Cerebellar cortex (tissue), 1 donor: ENCODE measurements around the gene PRIMPOL.
A peak's percentile ranks its signal among the peaks of the same experiment; 100 is the strongest.

Experiments used
- DNase-seq: peaks from one replicate; pipeline ENCODE4 v3.0.0-alpha.2; 2015; ENCODE audit warnings: low spot score

PRIMPOL gene

GRCh38 chr4:184668511-184669114, 19.1 kb downstream of the PRIMPOL start:
- DNase-seq, result peak; percentile 3

GRCh38 chr4:184669251-184669650, 19.7 kb downstream of the PRIMPOL start:
- peak; percentile 61 for DNase-seq

GRCh38 chr4:184671101-184671500, 21.6 kb downstream of the PRIMPOL start:
- no peak for DNase-seq

- no peak for DNase-seq
These were observed 23.2 kb downstream of the PRIMPOL start for GRCh38 chr4:184672741-184673140.

GRCh38 chr4:184674011-184674410, 24.5 kb downstream of the PRIMPOL start:
- no peak for DNase-seq

GRCh38 chr4:184675018-184675417, 25.5 kb downstream of the PRIMPOL start:
- no peak for DNase-seq

- no peak for DNase-seq
These were observed 26.4 kb downstream of the PRIMPOL start for GRCh38 chr4:184675821-184676492.

GRCh38 chr4:184680698-184681097, 31.2 kb downstream of the PRIMPOL start:
- no peak for DNase-seq

- DNase-seq, result no peak
These were observed 32.4 kb downstream of the PRIMPOL start for GRCh38 chr4:184681916-184682315.

GRCh38 chr4:184684491-184685189, 35.1 kb downstream of the PRIMPOL start:
- no peak for DNase-seq

GRCh38 chr4:184688005-184688404, 38.5 kb downstream of the PRIMPOL start:
- no peak for DNase-seq

GRCh38 chr4:184688447-184688846, 38.9 kb downstream of the PRIMPOL start:
- DNase-seq, result no peak

- no peak for DNase-seq
These were observed 40.1 kb downstream of the PRIMPOL start for GRCh38 chr4:184689681-184690080.

GRCh38 chr4:184693056-184693455, 43.5 kb downstream of the PRIMPOL start:
- DNase-seq, result no peak

GRCh38 chr4:184694412-184694956, 44.9 kb downstream of the PRIMPOL start:
- no peak for DNase-seq

- no peak for DNase-seq
These were observed 45.8 kb downstream of the PRIMPOL start for GRCh38 chr4:184695178-184695896.

- DNase-seq, result no peak
These were observed 48.4 kb downstream of the PRIMPOL start for GRCh38 chr4:184697956-184698355.

- no peak for DNase-seq
These were observed 50.4 kb downstream of the PRIMPOL start for GRCh38 chr4:184699941-184700340.

GRCh38 chr4:184702114-184702513, 52.6 kb downstream of the PRIMPOL start:
- DNase-seq, result no peak

- DNase-seq, result no peak
These were observed 56.2 kb downstream of the PRIMPOL start for GRCh38 chr4:184705692-184706091.

- no peak for DNase-seq
These were observed 56.9 kb downstream of the PRIMPOL start for GRCh38 chr4:184706453-184706852.

GRCh38 chr4:184712322-184712721, 62.8 kb downstream of the PRIMPOL start:
- no peak for DNase-seq
